Endodermal cell (in vitro differentiated cells): ENCODE results near the gene PAK1IP1. TPM values are rescaled to one million over a fixed set of nuclear protein-coding genes. Genes with fewer than 3 reads are reported as not detected.
A peak's percentile ranks its signal among the peaks of the same experiment; 100 is the strongest.
"Not testable (repeated sequence)": the region's sequence is repeated elsewhere in the genome, so short reads cannot be mapped to it uniquely, and the experiment has no call there.

Experiments used
- DNase-seq: peaks from one replicate; pipeline ENCODE4 v3.0.0-alpha.2; 2017
- H3K27ac ChIP-seq: 2 replicates; pipeline ENCODE4 v1.5.1; 2013; ENCODE audit warnings: mild to moderate bottlenecking, low read depth, low read length, moderate library complexity
- H3K27me3 ChIP-seq: 2 replicates; pipeline ENCODE4 v1.6.1; 2013; ENCODE audit warnings: mild to moderate bottlenecking, low read length, moderate library complexity; ENCODE audit not compliant: insufficient read depth, control insufficient read depth, poor library complexity, severe bottlenecking
- H3K36me3 ChIP-seq: 2 replicates; pipeline ENCODE4 v1.7.0; 2013; ENCODE audit warnings: mild to moderate bottlenecking, low read length, moderate library complexity; ENCODE audit not compliant: control insufficient read depth, insufficient read depth
- H3K4me1 ChIP-seq: one replicate; pipeline ENCODE4 v1.7.0; 2013; ENCODE audit warnings: low read length; ENCODE audit not compliant: control insufficient read depth, insufficient read depth
- H3K4me3 ChIP-seq: 2 replicates; pipeline ENCODE4 v1.5.1; 2013; ENCODE audit warnings: mild to moderate bottlenecking, low read length, moderate library complexity
- H3K9ac ChIP-seq: 2 replicates; pipeline ENCODE4 v1.6.1; 2013; ENCODE audit warnings: mild to moderate bottlenecking, low read length, moderate library complexity; ENCODE audit not compliant: poor library complexity, severe bottlenecking; ENCODE audit errors: extremely low read depth
- H3K9me3 ChIP-seq: 2 replicates; pipeline ENCODE4 v1.6.1; 2013; ENCODE audit warnings: mild to moderate bottlenecking, low read length, moderate library complexity; ENCODE audit not compliant: control insufficient read depth
- H3K27ac Mint-ChIP-seq: 2 replicates; pipeline ENCODE4 v1.8.0; 2020; ENCODE audit warnings: mixed read lengths
- H3K27me3 Mint-ChIP-seq: 2 replicates; pipeline ENCODE4 v1.8.0; 2021; ENCODE audit warnings: mild to moderate bottlenecking, mixed read lengths; ENCODE audit not compliant: insufficient read depth
- H3K36me3 Mint-ChIP-seq: 2 replicates; pipeline ENCODE4 v1.8.0; 2020; ENCODE audit warnings: low read depth, mixed read lengths
- H3K4me1 Mint-ChIP-seq: 2 replicates; pipeline ENCODE4 v1.8.0; 2020; ENCODE audit warnings: mixed read lengths
- H3K4me3 Mint-ChIP-seq: 2 replicates; pipeline ENCODE4 v1.8.0; 2020; ENCODE audit warnings: mild to moderate bottlenecking, moderate library complexity, mixed read lengths
- H3K9me3 Mint-ChIP-seq: 2 replicates; pipeline ENCODE4 v1.8.0; 2020; ENCODE audit warnings: mild to moderate bottlenecking, mixed read lengths
- WGBS, 2 experiments: methylation state at CpG; one replicate each; pipeline versions ENCODE4 v1.1.5 to v1.1.7; 2013; ENCODE audit warnings: missing lambda C conversion rate in 2 of 2, mixed read lengths in 1 of 2; ENCODE audit not compliant: insufficient coverage in 1 of 2, insufficient read length in 1 of 2; 5-methylcytosine and 5-hydroxymethylcytosine counted together
- total RNA-seq, 2 donors: library from RNA; stranded (reverse); fragmentation: NEBNext Ultra II Directional in 1 of 2; extraction: Animal tissue kit (Norgen Biotek cat#: 25700) in 1 of 2; gene quantifications; 2 replicates in 1 of 2; 3 replicates in 1 of 2; pipeline ENCODE4 v1.2.1, GENCODE V29; 2021
- TF ChIP-seq, protein P1 (sequence below): fragments of 200-600 bp; sonication (generic); conservative IDR thresholded peaks from 2 replicates; pipeline ENCODE4 v1.5.0; 2021; ENCODE audit warnings: antibody characterized with exemption, mild to moderate bottlenecking

Gene PAK1IP1
- total RNA-seq, 2 donors from 2014 or later = 15.3 to 16.8 TPM

DNA sequence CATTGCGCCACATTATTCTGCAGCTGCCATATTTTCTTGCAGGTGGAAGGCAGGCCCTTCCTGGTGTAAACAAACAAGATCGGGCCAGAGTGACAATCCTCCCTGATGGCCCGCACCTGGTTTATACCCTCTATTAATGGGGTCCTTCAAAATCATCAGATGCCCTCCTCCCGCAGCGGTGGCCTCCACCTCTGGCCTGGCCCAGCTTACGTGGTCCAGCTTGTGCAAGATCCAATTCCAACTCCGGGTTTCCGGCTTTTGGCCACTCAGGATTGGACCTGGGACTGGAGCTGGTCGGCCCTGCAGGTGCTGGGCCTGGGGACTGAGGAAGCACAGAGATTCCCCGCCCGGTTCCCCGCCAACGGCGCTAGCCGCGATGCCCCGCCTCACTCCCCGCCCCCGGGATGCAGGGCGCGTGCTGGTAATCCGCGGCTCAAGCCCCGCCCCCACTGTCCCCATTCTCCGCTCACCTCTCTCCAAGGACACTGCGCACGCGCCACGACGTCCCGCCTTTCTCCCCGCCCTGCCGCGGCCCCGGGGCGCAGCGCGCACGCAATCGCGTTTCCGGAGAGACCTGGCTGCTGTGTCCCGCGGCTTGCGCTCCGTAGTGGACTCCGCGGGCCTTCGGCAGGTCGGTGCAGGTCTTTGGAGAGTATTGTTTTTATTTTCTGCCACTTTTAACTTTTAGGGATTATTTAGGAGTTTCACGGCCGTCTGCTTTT lies 52.6 kb downstream of the PAK1IP1 start, which contains the start of gene TMEM14B:
Gene TMEM14B, plus strand, starts transcription at position 555 of the 722 bp plus-strand sequence. CDS start 1,441 bp downstream, outside the sequence.
- no peaks in the 10 kb centered on the region for H3K9me3 Mint-ChIP-seq
- TF ChIP-seq, protein P1, sequence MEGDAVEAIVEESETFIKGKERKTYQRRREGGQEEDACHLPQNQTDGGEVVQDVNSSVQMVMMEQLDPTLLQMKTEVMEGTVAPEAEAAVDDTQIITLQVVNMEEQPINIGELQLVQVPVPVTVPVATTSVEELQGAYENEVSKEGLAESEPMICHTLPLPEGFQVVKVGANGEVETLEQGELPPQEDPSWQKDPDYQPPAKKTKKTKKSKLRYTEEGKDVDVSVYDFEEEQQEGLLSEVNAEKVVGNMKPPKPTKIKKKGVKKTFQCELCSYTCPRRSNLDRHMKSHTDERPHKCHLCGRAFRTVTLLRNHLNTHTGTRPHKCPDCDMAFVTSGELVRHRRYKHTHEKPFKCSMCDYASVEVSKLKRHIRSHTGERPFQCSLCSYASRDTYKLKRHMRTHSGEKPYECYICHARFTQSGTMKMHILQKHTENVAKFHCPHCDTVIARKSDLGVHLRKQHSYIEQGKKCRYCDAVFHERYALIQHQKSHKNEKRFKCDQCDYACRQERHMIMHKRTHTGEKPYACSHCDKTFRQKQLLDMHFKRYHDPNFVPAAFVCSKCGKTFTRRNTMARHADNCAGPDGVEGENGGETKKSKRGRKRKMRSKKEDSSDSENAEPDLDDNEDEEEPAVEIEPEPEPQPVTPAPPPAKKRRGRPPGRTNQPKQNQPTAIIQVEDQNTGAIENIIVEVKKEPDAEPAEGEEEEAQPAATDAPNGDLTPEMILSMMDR = no peak
- H3K36me3 ChIP-seq = peaks cover 21% of the 10 kb centered on the region
- H3K27ac ChIP-seq = peak within 1 kb of the TSS; percentile 11
- peak within 1 kb of the TSS; percentile 95 for H3K4me3 Mint-ChIP-seq
- peak within 1 kb of the TSS; percentile 97 for H3K27ac Mint-ChIP-seq
- WGBS, 2 experiments = 4 to 15% methylated on average over 11 to 52 of the region's 52 CpGs
- no peaks in the 10 kb centered on the region for H3K27me3 ChIP-seq
- peak within 1 kb of the TSS; percentile 93 for H3K9ac ChIP-seq
- H3K36me3 Mint-ChIP-seq = peaks cover 22% of the 10 kb centered on the region
- H3K4me1 Mint-ChIP-seq = peaks cover 60% of the 10 kb centered on the region
- no peaks in the 10 kb centered on the region for H3K27me3 Mint-ChIP-seq
- peak; percentile 100 for DNase-seq
- peaks cover 18% of the 10 kb centered on the region for H3K4me1 ChIP-seq
- H3K9me3 ChIP-seq = no peaks in the 10 kb centered on the region
- peak within 1 kb of the TSS; percentile 87 for H3K4me3 ChIP-seq

DNA sequence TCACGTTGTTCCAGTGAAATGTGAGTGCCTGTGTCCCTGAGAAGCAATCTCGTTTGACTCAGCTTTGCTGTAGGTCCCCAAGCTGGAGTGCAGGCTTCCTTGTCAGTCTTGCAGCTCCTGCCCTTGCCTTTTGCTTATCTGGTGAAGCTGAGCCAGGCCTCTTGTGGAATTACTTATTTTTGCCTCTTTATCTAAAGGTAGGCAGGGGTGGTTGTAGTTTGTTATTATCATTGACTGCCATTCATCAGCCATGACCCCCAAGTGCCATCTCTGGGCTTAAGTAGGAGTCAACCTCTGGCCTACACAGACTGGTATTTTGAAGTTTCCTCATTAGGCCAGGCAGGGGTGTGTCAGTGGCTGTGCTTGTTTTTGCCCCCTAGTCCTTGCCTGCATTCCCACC lies 55.0 kb downstream of the PAK1IP1 start:
- H3K9me3 Mint-ChIP-seq = no peaks in the 10 kb centered on the region

DNA sequence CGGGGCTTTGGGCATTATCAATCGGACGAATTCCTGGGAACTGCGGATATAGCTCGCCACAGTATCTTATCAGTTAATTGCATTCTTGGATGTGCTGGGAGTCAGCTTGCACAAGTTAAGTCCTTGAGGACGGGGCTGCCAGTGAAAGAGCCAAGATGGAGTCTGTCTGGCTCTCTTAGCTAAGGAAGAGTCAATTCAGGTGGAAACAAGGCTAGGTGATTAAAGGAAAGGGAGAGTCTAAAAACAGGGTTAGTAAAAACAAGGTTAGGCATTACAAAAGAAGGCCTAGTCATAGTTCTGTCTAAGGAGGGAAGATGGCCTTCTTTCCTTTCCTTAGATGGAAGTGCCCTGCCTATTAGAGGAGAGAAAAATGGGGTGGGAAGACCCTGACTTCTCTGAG lies 55.8 kb downstream of the PAK1IP1 start:
- Mint-ChIP-seq H3K36me3 (peaks cover 52% of the 10 kb centered on the region), H3K4me3 (peak overlapping the region; percentile 95), H3K27ac (peak overlapping the region; percentile 97), H3K4me1 (peaks cover 61% of the 10 kb centered on the region)
- not testable (repeated sequence) for H3K27ac ChIP-seq, DNase-seq, H3K27me3 ChIP-seq, H3K27me3 Mint-ChIP-seq, H3K9me3 ChIP-seq, H3K9me3 Mint-ChIP-seq, H3K9ac ChIP-seq
- 56 to 69% methylated on average over 1 to 6 of the region's 6 CpGs for WGBS, 2 experiments
- Histone ChIP-seq H3K4me1 (peaks cover 18% of the 10 kb centered on the region), H3K4me3 (peak overlapping the region; percentile 61), H3K36me3 (peaks cover 52% of the 10 kb centered on the region)

More for the DNA sequence above, 55.0 kb downstream of the PAK1IP1 start:
- Histone ChIP-seq H3K27ac (peak overlapping the region; percentile 62), H3K36me3 (peaks cover 44% of the 10 kb centered on the region), H3K4me3 (peak overlapping the region; percentile 87), H3K4me1 (peaks cover 18% of the 10 kb centered on the region), H3K9ac (peak overlapping the region; percentile 93), H3K27me3 (no peaks in the 10 kb centered on the region), H3K9me3 (no peaks in the 10 kb centered on the region)
- H3K4me3 Mint-ChIP-seq = peak overlapping the region; percentile 95
- WGBS, 2 experiments = 71 to 83% methylated on average over 1 to 2 of the region's 2 CpGs
- no peaks in the 10 kb centered on the region for H3K27me3 Mint-ChIP-seq
- DNase-seq = no peak
- H3K4me1 Mint-ChIP-seq = peaks cover 67% of the 10 kb centered on the region
- H3K27ac Mint-ChIP-seq = peak overlapping the region; percentile 97
- peaks cover 44% of the 10 kb centered on the region for H3K36me3 Mint-ChIP-seq
- TF ChIP-seq, protein P1 = no peak

DNA sequence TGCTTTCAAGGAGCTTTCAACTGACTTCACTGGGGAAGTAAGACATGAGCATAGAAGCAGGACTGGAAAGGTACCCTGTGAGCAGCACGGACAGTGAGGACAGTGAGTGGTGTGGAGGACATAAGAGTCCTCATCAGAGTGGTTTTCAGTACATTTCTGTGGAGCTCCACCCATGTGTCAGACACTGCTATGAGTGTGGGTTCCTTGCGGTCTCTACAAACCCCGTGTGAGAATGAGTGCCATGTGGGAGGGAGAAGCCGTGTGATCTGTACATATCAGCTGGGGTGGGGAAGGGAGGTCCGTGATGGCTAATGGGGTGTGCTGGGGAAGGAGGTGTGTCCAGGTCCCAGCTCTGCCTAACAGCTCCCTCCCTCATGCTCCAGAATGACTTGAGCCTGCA lies 57.0 kb downstream of the PAK1IP1 start:
- H3K27ac Mint-ChIP-seq = peak overlapping the region; percentile 97
- H3K36me3 Mint-ChIP-seq = peaks cover 63% of the 10 kb centered on the region

More for the DNA sequence above, 57.0 kb downstream of the PAK1IP1 start:
- 75 to 94% methylated on average over 1 to 4 of the region's 5 CpGs for WGBS, 2 experiments
- H3K4me3 ChIP-seq = peak overlapping the region; percentile 61
- peaks cover 52% of the 10 kb centered on the region for H3K4me1 Mint-ChIP-seq
- not testable (repeated sequence) for H3K9me3 Mint-ChIP-seq, H3K27ac ChIP-seq, H3K27me3 Mint-ChIP-seq, H3K9ac ChIP-seq, H3K9me3 ChIP-seq, H3K27me3 ChIP-seq, DNase-seq
- peak overlapping the region; percentile 95 for H3K4me3 Mint-ChIP-seq
- H3K36me3 ChIP-seq = peaks cover 63% of the 10 kb centered on the region
- peaks cover 18% of the 10 kb centered on the region for H3K4me1 ChIP-seq
